GM23338 (cell line): ENCODE results near the gene CBX8.
A peak's percentile ranks its signal among the peaks of the same experiment; 100 is the strongest.

Source experiments
- CREB1 ChIP-seq: fragments of 250-450 bp; sonication (Bioruptor Pico); IDR thresholded peaks from 2 replicates; pipeline ENCODE4 v1.5.0; 2020; ENCODE audit warnings: low read depth, mild to moderate bottlenecking, moderate library complexity
- CTCF ChIP-seq, 2 experiments: fragments of 200-600 bp in 1 of 2; sonication (generic) in 1 of 2; conservative IDR thresholded peaks; 2 replicates each; pipeline versions ENCODE4 v1.5.1 to v1.6.1; 2016 to 2017; ENCODE audit warnings: antibody characterized with exemption in 2 of 2, low read depth in 2 of 2, mild to moderate bottlenecking in 2 of 2, moderate library complexity in 1 of 2
- ETS1 ChIP-seq: IDR thresholded peaks from 2 replicates; pipeline ENCODE4 v1.6.1; 2016; ENCODE audit warnings: antibody characterized with exemption
- EZH2 ChIP-seq: fragments of 200-600 bp; sonication (generic); IDR thresholded peaks from one replicate; pipeline ENCODE4 v1.8.0; 2017; ENCODE audit warnings: antibody characterized with exemption, mild to moderate bottlenecking, low read depth; ENCODE audit not compliant: unreplicated experiment
- EZH2phosphoT487 ChIP-seq: fragments of 200-600 bp; sonication (generic); IDR thresholded peaks from one replicate; pipeline ENCODE4 v1.8.1; 2018; ENCODE audit warnings: antibody characterized with exemption; ENCODE audit not compliant: unreplicated experiment
- JUNB ChIP-seq: IDR thresholded peaks from one replicate; pipeline ENCODE4 v1.6.1; 2016; ENCODE audit warnings: antibody characterized with exemption; ENCODE audit not compliant: unreplicated experiment
- NANOG ChIP-seq: IDR thresholded peaks from 2 replicates; pipeline ENCODE4 v1.6.1; 2016; ENCODE audit warnings: antibody characterized with exemption, borderline replicate concordance
- POLR2AphosphoS5 ChIP-seq: IDR thresholded peaks from 2 replicates; pipeline ENCODE4 v1.6.1; 2016; ENCODE audit warnings: antibody characterized with exemption, low read depth
- REST ChIP-seq: IDR thresholded peaks from one replicate; pipeline ENCODE4 v1.6.1; 2018; ENCODE audit warnings: antibody characterized with exemption; ENCODE audit not compliant: unreplicated experiment
- STAT1 ChIP-seq: IDR thresholded peaks from one replicate; pipeline ENCODE4 v1.6.1; 2016; ENCODE audit warnings: antibody characterized with exemption; ENCODE audit not compliant: unreplicated experiment
- ZNF114 ChIP-seq: fragments of 250-450 bp; sonication (Bioruptor Pico); IDR thresholded peaks from 2 replicates; pipeline ENCODE4 v1.5.0; 2020; ENCODE audit warnings: mild to moderate bottlenecking, moderate library complexity

- peak; percentile 59 to 68 for TF ChIP-seq CTCF (conservative IDR thresholded peaks at IDR 0.05; ENCODE audit: low read depth in 2 of 2)
- TF ChIP-seq POLR2AphosphoS5, result 0 out of 2 replicates have a peak, but pooled peaks have one; percentile 25
- TF ChIP-seq EZH2, result peak; percentile 69
- TF ChIP-seq ETS1, result no peak
- no peak for TF ChIP-seq JUNB
- TF ChIP-seq REST, result no peak
- no peak for TF ChIP-seq STAT1
- TF ChIP-seq ZNF114 (CRISPR knock-in tag), result no peak
- no peak for TF ChIP-seq EZH2phosphoT487
- no peak for TF ChIP-seq NANOG
- peak; percentile 79 for TF ChIP-seq CREB1 (CRISPR knock-in tag)
Observed at GRCh38 chr17:79839356-79840268, 42.7 kb upstream of the CBX8 start, which contains the start of gene CBX4.
